GM19463 (cell line): ENCODE data around the gene GNL2.

Experiments
- ATAC-seq: cut with Tn5 transposase; IDR thresholded peaks from one replicate; pipeline ENCODE4 v1.9.1; 2021; ENCODE audit warnings: mild to moderate bottlenecking, moderate library complexity; ENCODE audit not compliant: unreplicated experiment

Gene GNL2

GRCh38 chr1:37595440-37596181 lies at the start of gene GNL2:
Gene GNL2 (minus strand): TSS chr1:37595937. CDS start chr1:37595822, 115 bp downstream.
- peak; percentile 100 for ATAC-seq

- no peak for ATAC-seq
Measured at GRCh38 chr1:37641059-37641458, 45.3 kb upstream of the GNL2 start.

DNA sequence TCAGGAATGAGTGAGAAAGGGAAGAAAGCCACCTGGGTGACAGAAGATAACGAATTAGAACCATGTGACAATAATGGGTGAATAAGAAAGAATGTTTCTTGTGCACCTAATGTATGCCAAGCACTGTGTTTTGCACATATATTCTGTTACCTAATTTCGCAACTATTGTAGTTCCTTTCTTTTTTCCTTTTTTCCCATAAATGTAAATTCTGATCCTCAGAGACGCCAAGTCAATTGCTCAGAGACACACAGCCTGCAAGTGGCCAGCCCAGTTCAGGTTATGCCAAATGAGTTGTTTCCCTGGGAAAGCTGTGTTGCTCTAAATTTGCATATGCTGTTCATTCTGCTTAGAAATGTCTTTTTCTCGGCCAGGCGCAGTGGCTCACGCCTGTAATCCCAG lies 40.7 kb upstream of the GNL2 start:
- no peak for ATAC-seq

DNA sequence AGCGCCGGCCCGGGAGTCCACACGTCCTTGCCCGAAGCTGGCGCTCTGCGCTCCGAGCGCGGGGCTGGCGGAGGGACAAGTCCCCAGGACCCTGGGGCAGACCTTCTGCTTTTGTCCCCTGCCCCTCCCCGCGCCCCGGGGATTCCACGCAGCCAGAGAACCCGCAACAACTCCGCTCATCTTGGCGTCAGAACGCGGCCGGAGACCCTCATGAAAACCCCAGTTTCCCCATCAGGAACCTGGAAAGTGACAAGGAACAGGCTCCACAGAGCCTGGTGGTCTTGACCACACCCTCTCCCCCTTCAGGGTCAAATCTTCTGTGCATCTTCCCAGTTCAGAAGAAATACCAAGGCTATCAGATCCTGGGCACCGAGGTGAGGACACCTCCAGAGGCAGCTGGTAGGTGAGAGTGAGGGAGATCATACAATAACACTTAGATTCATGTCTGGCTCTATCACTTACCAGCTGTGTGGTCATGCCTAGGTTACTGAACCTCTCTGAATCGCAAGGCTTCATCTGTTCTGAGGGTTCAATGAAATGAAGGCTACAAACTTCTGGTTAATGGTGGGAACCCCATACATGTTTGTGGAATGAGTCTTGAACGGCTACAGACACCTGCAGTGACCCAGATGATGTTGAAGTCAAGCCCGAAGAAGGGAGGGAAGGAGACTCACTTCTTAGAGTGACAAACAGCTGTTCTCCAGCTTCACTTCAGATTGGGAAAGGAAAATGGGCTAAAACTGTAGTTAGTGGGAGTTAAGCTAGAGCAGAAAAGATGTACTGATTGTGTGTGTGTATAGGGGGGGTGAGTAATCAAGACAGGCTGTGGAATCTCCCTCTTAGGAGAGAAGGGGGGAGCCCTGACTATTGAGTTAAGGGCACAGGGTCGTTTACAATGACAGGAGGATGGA lies 39.5 kb upstream of the GNL2 start:
- no peak for ATAC-seq

GRCh38 chr1:37634244-37634991 lies 38.7 kb upstream of the GNL2 start, which contains the start of gene RSPO1:
Gene RSPO1 (minus strand): TSS chr1:37634892. CDS start chr1:37629661, 5,231 bp downstream.
- ATAC-seq, result no peak

DNA sequence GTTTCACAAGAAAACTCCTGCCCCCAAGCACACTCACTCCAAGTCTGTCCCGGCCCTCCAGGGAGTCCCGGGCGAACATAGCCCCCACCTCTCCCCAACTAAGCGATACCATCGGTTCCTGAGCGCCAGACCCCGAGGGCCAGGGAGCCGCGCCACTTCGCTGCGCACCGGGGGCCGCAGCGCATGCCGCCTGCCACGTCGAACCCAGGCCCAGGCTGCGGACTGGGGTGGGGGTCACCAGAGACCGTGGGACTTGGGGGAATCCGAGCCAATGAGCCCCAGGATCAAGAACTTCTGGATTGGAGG lies 38.2 kb upstream of the GNL2 start:
- ATAC-seq, result no peak

GRCh38 chr1:37633040-37633937 lies 37.6 kb upstream of the GNL2 start:
- ATAC-seq, result no peak

GRCh38 chr1:37631036-37631435 lies 35.3 kb upstream of the GNL2 start:
- ATAC-seq, result no peak

GRCh38 chr1:37630426-37631028 lies 34.8 kb upstream of the GNL2 start:
- no peak for ATAC-seq

DNA sequence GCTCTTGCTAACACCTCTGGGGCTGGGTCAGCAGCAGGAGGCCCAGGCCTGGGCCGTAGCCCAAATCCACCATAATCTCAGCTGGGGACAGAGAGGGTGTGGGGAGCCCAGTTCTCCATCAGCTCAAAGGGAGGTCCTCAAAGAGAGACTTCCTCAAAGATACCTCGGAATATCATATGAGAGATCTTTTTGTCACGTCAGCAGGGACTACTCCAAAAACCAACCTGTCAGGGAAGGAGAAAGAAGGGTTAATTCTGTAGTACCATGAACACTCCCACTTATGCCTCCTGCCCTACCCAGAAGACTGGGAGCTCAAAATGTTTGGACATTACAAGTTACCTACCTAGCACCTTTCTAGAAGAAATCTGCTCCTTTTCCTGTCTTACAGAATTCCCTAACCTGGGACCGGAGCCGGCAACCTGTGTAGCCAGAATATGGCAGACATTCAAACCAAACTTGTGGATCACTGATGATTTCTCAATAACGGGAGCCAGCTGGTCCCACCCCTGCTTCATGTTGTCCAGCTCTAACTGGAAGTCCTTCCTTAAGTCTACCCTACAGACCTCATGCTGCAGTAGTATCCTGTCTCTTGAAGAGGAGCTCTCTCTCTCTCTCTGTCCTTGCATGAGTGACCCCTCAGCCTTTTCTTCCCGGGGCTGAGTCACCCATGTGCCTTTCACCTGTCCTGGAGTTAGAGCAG lies 34.1 kb upstream of the GNL2 start:
- no peak for ATAC-seq

DNA sequence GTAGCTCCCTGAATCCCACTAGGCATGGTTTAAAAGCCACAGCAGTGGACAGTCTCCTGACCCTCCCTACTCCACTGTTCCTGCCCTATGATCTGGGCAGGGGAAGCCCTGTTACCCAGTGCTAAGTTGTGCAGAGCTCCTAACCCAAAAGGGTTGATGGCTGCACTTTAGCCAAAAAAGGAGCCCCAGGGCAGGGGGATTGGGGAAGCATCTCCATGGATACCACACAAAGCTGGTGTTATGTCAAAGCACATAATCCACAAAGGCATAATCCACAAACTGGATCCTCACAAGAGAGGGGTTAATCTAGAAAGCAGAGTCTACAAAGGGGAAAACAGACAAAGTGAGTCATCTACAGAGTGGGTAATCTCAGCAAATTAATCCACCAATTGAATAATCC lies 33.3 kb upstream of the GNL2 start:
- no peak for ATAC-seq

- no peak for ATAC-seq
Measured at GRCh38 chr1:37628026-37628556, 32.4 kb upstream of the GNL2 start.

DNA sequence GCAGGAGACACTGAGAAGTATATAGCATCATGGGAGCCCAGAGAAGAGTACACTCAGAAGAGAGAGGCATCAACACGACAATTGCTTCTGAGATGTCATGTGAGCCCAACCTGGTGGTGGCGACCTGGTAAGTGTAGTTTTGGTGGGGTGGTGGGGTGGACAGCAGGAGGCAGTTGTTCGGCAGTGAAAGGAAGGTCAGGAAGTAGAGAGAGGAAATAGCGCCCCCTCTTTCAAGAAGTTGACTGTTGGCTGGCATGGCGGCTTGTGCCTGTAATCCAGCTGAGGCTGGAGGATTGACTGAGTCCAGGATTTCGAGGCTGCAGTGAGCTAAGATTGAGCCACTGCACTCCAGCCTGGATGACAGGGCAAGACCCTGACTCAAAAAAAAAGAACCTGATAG lies 26.4 kb upstream of the GNL2 start:
- ATAC-seq, result no peak

DNA sequence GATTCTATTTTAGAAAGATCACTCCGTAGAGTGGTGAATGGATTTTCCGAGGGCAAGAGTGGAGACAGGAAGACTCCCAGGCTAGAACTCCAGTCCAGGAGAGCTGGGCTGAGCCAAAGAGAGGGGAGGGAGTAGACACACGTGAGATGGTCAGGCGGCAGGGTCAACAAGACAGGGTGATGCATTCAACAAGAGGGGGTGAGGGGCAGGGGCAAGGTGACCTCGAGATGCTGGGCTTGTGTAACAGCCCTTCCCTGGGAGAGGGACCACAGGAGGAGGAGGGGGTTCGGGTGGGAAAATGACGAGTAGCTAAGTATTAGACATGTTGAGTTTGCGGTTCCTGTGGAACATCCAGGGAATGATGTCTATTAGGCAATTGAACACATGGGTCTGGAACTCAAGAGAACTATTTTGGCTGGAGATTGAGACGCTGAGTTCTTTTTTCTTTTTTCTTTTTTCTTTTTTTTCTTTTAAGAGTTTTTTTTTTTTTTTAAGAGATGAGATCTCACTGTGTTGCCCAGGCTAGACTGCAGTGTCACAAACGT lies 25.7 kb upstream of the GNL2 start:
- ATAC-seq, result no peak

DNA sequence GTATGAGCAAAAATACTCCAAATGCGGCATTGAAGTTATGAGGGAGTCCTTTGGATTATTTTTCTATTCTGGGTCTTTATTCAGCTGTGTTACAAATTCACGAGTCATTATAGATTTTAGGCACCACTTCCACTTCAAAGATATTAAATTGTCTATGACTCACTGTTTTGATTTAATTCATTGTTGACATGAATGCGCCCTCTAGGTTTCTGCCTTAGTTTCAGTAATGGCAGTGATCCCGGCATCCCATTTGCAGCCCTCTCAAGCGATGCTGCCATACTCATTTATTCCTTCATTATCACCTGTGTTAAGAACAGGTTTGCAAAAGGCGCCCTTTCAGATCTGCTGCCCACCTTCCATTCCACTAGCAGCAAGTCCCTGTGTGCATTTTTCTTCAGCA lies 25.0 kb upstream of the GNL2 start:
- ATAC-seq, result no peak

GRCh38 chr1:37616330-37616729 lies 20.6 kb upstream of the GNL2 start:
- no peak for ATAC-seq

- ATAC-seq, result no peak
Measured at GRCh38 chr1:37614105-37614504, 18.4 kb upstream of the GNL2 start.

- ATAC-seq, result no peak
Measured at GRCh38 chr1:37612186-37612585, 16.4 kb upstream of the GNL2 start.

- ATAC-seq, result no peak
Measured at GRCh38 chr1:37609994-37610393, 14.3 kb upstream of the GNL2 start.
